ENCODE data around the gene SIGLEC7.

DNA sequence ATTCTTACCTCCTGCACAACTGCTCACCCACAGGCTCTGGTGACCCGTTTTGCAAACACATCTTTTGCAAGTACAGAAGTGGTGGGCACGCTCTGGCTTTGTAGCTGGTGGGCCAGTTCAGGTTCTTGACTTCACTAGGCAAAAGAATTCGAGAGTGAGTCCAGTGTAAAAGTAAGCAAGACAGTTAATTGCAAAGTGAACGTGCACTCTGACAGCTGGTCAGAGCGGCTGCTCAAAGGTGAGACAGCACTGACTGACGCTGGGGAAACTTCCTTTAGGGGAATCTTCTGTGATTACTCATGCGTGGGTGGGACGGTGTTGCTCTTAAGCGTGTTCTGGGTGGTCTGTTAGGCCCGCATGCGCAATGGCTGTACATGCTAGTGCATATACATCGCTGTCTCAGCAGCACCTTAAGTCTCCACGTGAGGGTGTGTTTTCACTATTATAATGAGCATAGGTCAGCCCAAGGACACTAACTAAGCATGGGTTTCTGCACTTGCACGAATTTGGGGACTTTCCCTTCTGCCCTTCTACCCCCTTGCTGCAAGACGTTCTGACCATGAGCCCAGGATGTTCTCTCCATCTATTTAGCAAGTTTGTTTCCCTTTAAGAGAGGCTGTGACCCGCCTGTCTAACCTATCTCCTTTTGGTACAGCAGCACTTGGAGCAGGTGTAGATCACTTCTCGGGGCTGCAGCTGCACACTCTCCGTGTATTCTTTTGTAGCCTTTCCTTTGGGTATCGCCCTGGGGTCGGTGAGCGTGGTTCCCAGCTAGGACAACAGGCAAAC is 52.6 kb downstream of the SIGLEC7 start:
- TF ChIP-seq, protein P1, sequence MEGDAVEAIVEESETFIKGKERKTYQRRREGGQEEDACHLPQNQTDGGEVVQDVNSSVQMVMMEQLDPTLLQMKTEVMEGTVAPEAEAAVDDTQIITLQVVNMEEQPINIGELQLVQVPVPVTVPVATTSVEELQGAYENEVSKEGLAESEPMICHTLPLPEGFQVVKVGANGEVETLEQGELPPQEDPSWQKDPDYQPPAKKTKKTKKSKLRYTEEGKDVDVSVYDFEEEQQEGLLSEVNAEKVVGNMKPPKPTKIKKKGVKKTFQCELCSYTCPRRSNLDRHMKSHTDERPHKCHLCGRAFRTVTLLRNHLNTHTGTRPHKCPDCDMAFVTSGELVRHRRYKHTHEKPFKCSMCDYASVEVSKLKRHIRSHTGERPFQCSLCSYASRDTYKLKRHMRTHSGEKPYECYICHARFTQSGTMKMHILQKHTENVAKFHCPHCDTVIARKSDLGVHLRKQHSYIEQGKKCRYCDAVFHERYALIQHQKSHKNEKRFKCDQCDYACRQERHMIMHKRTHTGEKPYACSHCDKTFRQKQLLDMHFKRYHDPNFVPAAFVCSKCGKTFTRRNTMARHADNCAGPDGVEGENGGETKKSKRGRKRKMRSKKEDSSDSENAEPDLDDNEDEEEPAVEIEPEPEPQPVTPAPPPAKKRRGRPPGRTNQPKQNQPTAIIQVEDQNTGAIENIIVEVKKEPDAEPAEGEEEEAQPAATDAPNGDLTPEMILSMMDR (IDR thresholded peaks at IDR 0.05; ENCODE audit: poor library complexity, severe bottlenecking), result no peak
- no peak for TF ChIP-seq RAD21 (conservative IDR thresholded peaks at IDR 0.05)
- no peak for TF ChIP-seq POLR2AphosphoS5 (IDR thresholded peaks at IDR 0.05)
- TF ChIP-seq TAF1 (IDR thresholded peaks at IDR 0.05; ENCODE audit: low read depth), result no peak
- TF ChIP-seq, protein P2, sequence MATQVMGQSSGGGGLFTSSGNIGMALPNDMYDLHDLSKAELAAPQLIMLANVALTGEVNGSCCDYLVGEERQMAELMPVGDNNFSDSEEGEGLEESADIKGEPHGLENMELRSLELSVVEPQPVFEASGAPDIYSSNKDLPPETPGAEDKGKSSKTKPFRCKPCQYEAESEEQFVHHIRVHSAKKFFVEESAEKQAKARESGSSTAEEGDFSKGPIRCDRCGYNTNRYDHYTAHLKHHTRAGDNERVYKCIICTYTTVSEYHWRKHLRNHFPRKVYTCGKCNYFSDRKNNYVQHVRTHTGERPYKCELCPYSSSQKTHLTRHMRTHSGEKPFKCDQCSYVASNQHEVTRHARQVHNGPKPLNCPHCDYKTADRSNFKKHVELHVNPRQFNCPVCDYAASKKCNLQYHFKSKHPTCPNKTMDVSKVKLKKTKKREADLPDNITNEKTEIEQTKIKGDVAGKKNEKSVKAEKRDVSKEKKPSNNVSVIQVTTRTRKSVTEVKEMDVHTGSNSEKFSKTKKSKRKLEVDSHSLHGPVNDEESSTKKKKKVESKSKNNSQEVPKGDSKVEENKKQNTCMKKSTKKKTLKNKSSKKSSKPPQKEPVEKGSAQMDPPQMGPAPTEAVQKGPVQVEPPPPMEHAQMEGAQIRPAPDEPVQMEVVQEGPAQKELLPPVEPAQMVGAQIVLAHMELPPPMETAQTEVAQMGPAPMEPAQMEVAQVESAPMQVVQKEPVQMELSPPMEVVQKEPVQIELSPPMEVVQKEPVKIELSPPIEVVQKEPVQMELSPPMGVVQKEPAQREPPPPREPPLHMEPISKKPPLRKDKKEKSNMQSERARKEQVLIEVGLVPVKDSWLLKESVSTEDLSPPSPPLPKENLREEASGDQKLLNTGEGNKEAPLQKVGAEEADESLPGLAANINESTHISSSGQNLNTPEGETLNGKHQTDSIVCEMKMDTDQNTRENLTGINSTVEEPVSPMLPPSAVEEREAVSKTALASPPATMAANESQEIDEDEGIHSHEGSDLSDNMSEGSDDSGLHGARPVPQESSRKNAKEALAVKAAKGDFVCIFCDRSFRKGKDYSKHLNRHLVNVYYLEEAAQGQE (IDR thresholded peaks at IDR 0.05; ENCODE audit: borderline replicate concordance), result no peak

Measured in neural cell (in vitro differentiated cells).